Measurements from ENCODE around the gene CTXND2. TPM values are rescaled to one million over a fixed set of nuclear protein-coding genes. Genes with fewer than 3 reads are reported as not detected.
A peak's percentile ranks its signal among the peaks of the same experiment; 100 is the strongest.

Gene CTXND2
- total RNA-seq, 2 experiments from 2014 or later, result not detected

DNA sequence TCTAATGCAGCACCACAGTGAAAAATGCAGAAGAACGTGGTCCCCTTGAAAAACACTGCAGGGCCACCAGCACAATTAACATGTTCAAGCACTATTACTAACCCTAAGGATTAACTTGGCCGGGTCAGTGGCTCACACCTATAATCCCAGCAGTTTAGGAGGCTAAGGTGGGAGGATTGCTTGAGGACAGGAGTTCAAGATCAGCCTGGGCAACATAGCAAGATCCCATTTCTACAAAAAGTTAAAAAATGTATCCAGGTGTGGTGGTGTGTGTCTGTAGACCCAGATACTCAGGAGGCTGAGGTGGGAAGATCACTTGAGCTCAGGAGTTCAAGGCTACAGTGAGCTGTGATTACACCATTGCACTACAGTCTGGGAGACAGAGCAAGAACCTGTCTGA is 13.4 kb upstream of the CTXND2 start:
- TF ChIP-seq, protein P1, sequence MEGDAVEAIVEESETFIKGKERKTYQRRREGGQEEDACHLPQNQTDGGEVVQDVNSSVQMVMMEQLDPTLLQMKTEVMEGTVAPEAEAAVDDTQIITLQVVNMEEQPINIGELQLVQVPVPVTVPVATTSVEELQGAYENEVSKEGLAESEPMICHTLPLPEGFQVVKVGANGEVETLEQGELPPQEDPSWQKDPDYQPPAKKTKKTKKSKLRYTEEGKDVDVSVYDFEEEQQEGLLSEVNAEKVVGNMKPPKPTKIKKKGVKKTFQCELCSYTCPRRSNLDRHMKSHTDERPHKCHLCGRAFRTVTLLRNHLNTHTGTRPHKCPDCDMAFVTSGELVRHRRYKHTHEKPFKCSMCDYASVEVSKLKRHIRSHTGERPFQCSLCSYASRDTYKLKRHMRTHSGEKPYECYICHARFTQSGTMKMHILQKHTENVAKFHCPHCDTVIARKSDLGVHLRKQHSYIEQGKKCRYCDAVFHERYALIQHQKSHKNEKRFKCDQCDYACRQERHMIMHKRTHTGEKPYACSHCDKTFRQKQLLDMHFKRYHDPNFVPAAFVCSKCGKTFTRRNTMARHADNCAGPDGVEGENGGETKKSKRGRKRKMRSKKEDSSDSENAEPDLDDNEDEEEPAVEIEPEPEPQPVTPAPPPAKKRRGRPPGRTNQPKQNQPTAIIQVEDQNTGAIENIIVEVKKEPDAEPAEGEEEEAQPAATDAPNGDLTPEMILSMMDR (IDR thresholded peaks at IDR 0.05), result no peak
- H3K36me3 Mint-ChIP-seq (ENCODE audit: low read depth), result peaks cover 38% of the 10 kb centered on the region
- no peaks in the 10 kb centered on the region for H3K9me3 Mint-ChIP-seq
- H3K27me3 ChIP-seq (ENCODE audit: control insufficient read depth in 1 of 2, insufficient read depth in 2 of 2, low read length in 2 of 2), result no peaks in the 10 kb centered on the region
- peak overlapping the region; percentile 25 for H3K4me3 Mint-ChIP-seq
- H3K9me3 ChIP-seq (ENCODE audit: control insufficient read depth in 1 of 2, insufficient read depth in 1 of 2, low read length in 2 of 2), result no peaks in the 10 kb centered on the region
- H3K27me3 Mint-ChIP-seq, result no peaks in the 10 kb centered on the region
- DNase-seq (no peak), ATAC-seq (ENCODE audit: poor library complexity) (no peak)
- peaks cover 19% of the 10 kb centered on the region for H3K4me1 ChIP-seq (ENCODE audit: insufficient read depth, low read length)
- no peak overlapping the region for H3K4me3 ChIP-seq (ENCODE audit: low read length)
- H3K4me1 Mint-ChIP-seq (ENCODE audit: low read depth), result peaks cover 50% of the 10 kb centered on the region
- CTCF ChIA-PET, result no interaction called here
- H3K36me3 ChIP-seq (ENCODE audit: insufficient read depth, low read length), result peaks cover 10% of the 10 kb centered on the region
- intact Hi-C loops (cut with DNase I, micrococcal nuclease), result loop anchor here in 1 of 2 experiments (10.0 kb wide), 1 partner anchor 589 kb away; the partner anchor contains the start of gene CIART
- POLR2A ChIA-PET, result no interaction called here
- H3K27ac Mint-ChIP-seq, result peak overlapping the region; percentile 92
- H3K27ac ChIP-seq (ENCODE audit: low read depth in 1 of 2, low read length in 2 of 2), result no peak overlapping the region

DNA sequence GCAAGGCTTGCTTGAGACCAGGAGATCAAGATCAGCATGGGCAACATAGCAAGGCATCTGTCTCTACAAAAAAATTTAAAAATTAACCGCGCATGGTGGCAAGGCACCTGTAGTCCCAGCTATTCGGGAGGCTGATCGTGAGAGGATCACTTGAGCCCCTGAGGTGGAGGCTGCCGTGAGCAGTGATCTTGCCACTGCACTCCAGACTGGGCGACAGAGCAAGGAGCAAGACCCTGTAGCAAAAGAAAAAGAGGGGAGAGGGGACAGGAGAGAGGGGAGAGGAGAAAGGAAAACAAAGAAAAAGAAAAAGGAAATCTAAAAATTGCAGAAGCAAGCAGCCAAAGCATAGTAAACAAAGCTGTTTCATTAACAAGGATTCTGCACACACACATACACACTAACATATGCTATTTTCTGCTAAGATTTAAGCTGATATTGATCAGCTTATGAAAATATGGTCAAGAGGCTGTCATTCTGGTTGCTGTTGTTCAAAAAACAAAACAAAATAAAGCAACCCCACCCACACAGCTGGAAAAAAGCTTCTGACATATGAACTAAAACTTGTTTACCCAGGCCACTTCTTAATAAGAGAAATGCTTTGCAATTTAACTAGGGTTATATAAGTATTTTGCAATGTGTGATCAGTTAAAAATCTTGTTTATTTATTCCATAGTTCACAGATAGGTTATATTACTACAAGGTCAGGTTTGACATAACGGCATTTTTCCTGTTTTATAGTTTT is 12.3 kb upstream of the CTXND2 start:
- H3K27me3 ChIP-seq (ENCODE audit: control insufficient read depth in 1 of 2, insufficient read depth in 2 of 2, low read length in 2 of 2), result no peaks in the 10 kb centered on the region
- H3K36me3 ChIP-seq (ENCODE audit: insufficient read depth, low read length), result peaks cover 10% of the 10 kb centered on the region
- H3K4me1 Mint-ChIP-seq (ENCODE audit: low read depth), result peaks cover 47% of the 10 kb centered on the region
- no peaks in the 10 kb centered on the region for H3K9me3 Mint-ChIP-seq
- H3K36me3 Mint-ChIP-seq (ENCODE audit: low read depth), result peaks cover 35% of the 10 kb centered on the region
- POLR2A ChIA-PET, result interaction anchor here (0.6 to 1.4 kb wide), 2 partner anchors 90 to 178 kb away, joined by 3 read pairs; partner anchors contain the start of gene GOLPH3L
- no peak overlapping the region for H3K27ac ChIP-seq (ENCODE audit: low read depth in 1 of 2, low read length in 2 of 2)
- peak overlapping the region; percentile 98 for H3K4me3 Mint-ChIP-seq
- DNase-seq, result no peak
- peak overlapping the region; percentile 92 for H3K27ac Mint-ChIP-seq
- H3K4me1 ChIP-seq (ENCODE audit: insufficient read depth, low read length), result peaks cover 17% of the 10 kb centered on the region
- TF ChIP-seq, protein P1 (IDR thresholded peaks at IDR 0.05), result no peak
- H3K9me3 ChIP-seq (ENCODE audit: control insufficient read depth in 1 of 2, insufficient read depth in 1 of 2, low read length in 2 of 2), result no peaks in the 10 kb centered on the region
- no peak for ATAC-seq (ENCODE audit: poor library complexity)
- H3K27me3 Mint-ChIP-seq, result no peaks in the 10 kb centered on the region
- CTCF ChIA-PET, result interaction anchor here (1.2 kb wide), 1 partner anchor 48 kb away, joined by 5 read pairs; no protein-coding TSS in a partner anchor
- H3K4me3 ChIP-seq (ENCODE audit: low read length), result no peak overlapping the region
- intact Hi-C loops (cut with DNase I, micrococcal nuclease), result loop anchor here (2.0 to 10.0 kb wide), 5 partner anchors 32 to 590 kb away; partner anchors contain the start of genes CIART (in 1 of the 2), CTSS (in 1 of the 2), MINDY1 (in 1 of the 2) and PRUNE1 (in 1 of the 2)

DNA sequence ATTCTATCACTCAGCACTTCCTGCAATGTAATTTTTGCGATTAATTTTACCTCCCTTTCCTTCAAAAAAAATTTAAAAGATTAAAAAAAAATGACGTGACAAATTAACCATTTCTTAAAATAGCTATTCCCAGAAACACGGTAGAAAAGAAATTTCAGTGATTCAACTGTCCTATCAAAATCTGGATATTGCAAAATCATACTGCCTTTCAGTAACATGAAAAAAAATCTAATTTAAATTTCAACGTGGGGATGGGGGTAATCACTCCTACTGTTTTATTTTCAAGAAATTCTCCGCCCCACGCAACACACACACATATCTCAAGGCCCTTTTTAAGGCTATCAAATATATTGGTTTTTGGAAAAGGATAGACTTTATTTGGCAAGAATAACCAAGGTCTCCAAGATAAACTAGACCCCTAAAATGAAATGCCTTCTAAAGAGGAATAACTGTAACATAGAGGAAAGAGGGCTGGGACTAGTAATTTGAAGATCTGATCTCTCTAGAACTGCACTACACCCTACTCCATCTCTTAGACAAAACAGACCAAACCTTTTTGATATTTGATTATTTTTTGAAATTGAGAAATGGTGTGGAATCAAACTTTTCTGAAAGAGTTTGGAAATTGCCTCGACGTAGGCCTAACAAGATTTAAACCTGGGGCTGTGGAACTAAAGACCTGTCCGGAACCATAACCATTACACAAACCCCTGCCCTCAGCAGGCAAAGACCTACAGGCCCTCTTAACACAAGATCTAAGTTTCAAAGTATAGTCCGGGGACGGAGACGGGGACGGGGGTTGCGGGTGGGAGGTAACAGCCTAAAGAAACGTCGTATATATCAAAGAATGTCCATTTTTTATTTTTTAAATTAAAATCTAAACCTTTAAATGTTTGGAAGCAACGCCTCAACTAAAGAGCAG is 11.5 kb upstream of the CTXND2 start:
- Mint-ChIP-seq H3K4me3 (peak overlapping the region; percentile 98), H3K27ac (peak overlapping the region; percentile 92), H3K4me1 (ENCODE audit: low read depth) (peaks cover 43% of the 10 kb centered on the region), H3K9me3 (no peaks in the 10 kb centered on the region), H3K27me3 (no peaks in the 10 kb centered on the region), H3K36me3 (ENCODE audit: low read depth) (peaks cover 32% of the 10 kb centered on the region)
- intact Hi-C loops (cut with DNase I, micrococcal nuclease), result loop anchor here (1.0 to 10.0 kb wide), 6 partner anchors 33 to 591 kb away; partner anchors contain the start of genes CIART (in 1 of the 2), CTSS (in 1 of the 2), ENSA (in 1 of the 2) and MINDY1 (in 1 of the 2)
- POLR2A ChIA-PET, result interaction anchor here (1.4 kb wide), 3 partner anchors 14 to 178 kb away, joined by 3 to 9 read pairs (median 4); partner anchors contain the start of gene GOLPH3L
- DNase-seq (peak in 2 of 14 experiments; percentile 1 to 20), ATAC-seq (ENCODE audit: poor library complexity) (no peak)
- CTCF ChIA-PET, result interaction anchor here (1.2 kb wide), 1 partner anchor 47 kb away, joined by 5 read pairs; no protein-coding TSS in a partner anchor
- Histone ChIP-seq H3K36me3 (ENCODE audit: insufficient read depth, low read length) (peaks cover 10% of the 10 kb centered on the region), H3K4me1 (ENCODE audit: insufficient read depth, low read length) (peaks cover 15% of the 10 kb centered on the region), H3K27ac (ENCODE audit: low read depth in 1 of 2, low read length in 2 of 2) (peak overlapping the region; percentile 68 to 86), H3K9me3 (ENCODE audit: control insufficient read depth in 1 of 2, insufficient read depth in 1 of 2, low read length in 2 of 2) (no peaks in the 10 kb centered on the region), H3K27me3 (ENCODE audit: control insufficient read depth in 1 of 2, insufficient read depth in 2 of 2, low read length in 2 of 2) (no peaks in the 10 kb centered on the region), H3K4me3 (ENCODE audit: low read length) (peak overlapping the region; percentile 79)
- TF ChIP-seq, protein P1 (IDR thresholded peaks at IDR 0.05), result no peak
